Esophagus muscularis mucosa (tissue), 4 donors: ENCODE measurements around the gene NPPB.

Experiments used
- CTCF ChIP-seq, 3 experiments: fragments of 200-600 bp in 2 of 3; fragments of 450-650 bp in 1 of 3; sonication (generic) in 2 of 3; IDR thresholded peaks; one replicate each; pipeline ENCODE4 v1.5.1; 2017 to 2019; ENCODE audit warnings: antibody characterized with exemption in 3 of 3, mild to moderate bottlenecking in 2 of 3, moderate library complexity in 1 of 3
- EP300 ChIP-seq: sonication (generic); formaldehyde crosslinking; IDR thresholded peaks from one replicate; pipeline ENCODE4 v1.6.1; 2017; ENCODE audit warnings: antibody characterized with exemption
- POLR2A ChIP-seq: fragments of 450-650 bp; IDR thresholded peaks from one replicate; pipeline ENCODE4 v1.6.1; 2017; ENCODE audit warnings: antibody characterized with exemption, moderate library complexity, mild to moderate bottlenecking, low read depth

GRCh38 chr1:11868331-11868980 is 9.7 kb upstream of the NPPB start:
- TF ChIP-seq POLR2A (no peak), CTCF (IDR thresholded peaks at IDR 0.05) (no peak), EP300 (no peak)
